Measurements from ENCODE around the gene ABCA1.
"Not testable (repeated sequence)": the region's sequence is repeated elsewhere in the genome, so short reads cannot be mapped to it uniquely, and the experiment has no call there.

The ABCA1 gene

GRCh38 chr9:104795082-104795481 lies 132.9 kb downstream of the ABCA1 start:
- no peak for DNase-seq (ENCODE audit: low spot score)

GRCh38 chr9:104794070-104794469 lies 133.9 kb downstream of the ABCA1 start:
- no peak for DNase-seq (ENCODE audit: low spot score)

GRCh38 chr9:104788251-104788650 lies 139.7 kb downstream of the ABCA1 start:
- no peak for DNase-seq (ENCODE audit: low spot score)

GRCh38 chr9:104787306-104788015 lies 140.5 kb downstream of the ABCA1 start:
- DNase-seq (ENCODE audit: low spot score) = no peak

GRCh38 chr9:104786293-104786692 lies 141.7 kb downstream of the ABCA1 start:
- DNase-seq (ENCODE audit: low spot score) = no peak

- DNase-seq (ENCODE audit: low spot score) = no peak
Measured at GRCh38 chr9:104784098-104784497, 143.9 kb downstream of the ABCA1 start.

GRCh38 chr9:104783588-104783987 lies 144.4 kb downstream of the ABCA1 start:
- DNase-seq (ENCODE audit: low spot score) = no peak

- DNase-seq (ENCODE audit: low spot score) = peak; percentile 12
Measured at GRCh38 chr9:104780796-104781395, 147.1 kb downstream of the ABCA1 start.

GRCh38 chr9:104779946-104780535 lies 147.9 kb downstream of the ABCA1 start:
- no peak for DNase-seq (ENCODE audit: low spot score)

DNA sequence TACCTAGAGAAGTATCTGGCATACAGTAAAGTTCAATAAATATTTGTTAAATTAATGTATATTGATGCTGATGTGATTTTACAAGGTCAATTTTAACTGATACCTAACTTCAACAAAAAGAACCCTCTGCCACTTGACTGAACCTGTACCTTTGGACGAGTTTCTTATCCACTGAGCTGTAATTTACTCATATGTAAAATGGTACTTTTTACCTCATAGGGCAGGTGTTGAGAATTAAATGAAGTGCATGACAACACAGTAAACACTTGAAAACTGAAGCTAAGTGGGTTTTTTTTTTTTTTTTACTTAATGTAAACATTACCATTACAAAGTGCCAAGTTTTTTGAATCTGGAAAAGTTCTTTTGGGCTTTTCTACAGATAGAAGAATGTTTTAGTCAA lies 148.6 kb downstream of the ABCA1 start:
- DNase-seq (ENCODE audit: low spot score) = no peak

GRCh38 chr9:104778802-104779201 lies 149.2 kb downstream of the ABCA1 start:
- DNase-seq (ENCODE audit: low spot score) = no peak

DNA sequence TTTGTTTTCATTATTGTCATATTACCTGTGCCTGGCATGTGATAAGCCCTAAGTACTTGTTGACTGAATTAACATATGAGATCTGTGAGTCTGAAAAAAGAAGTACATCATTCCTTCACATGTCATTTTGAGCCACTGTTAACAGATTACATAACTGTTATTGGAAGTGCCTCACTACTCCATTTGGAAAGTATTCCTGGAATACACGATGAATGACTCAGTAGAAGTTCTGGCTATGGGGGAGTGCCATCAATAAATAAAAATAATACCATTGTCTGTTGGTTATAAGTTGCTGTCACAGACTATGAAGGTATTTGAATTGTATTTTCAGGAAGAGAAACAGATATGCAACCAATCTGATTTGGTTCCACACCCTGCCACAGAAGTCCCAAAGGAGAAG lies 151.2 kb downstream of the ABCA1 start:
- DNase-seq (ENCODE audit: low spot score) = no peak

DNA sequence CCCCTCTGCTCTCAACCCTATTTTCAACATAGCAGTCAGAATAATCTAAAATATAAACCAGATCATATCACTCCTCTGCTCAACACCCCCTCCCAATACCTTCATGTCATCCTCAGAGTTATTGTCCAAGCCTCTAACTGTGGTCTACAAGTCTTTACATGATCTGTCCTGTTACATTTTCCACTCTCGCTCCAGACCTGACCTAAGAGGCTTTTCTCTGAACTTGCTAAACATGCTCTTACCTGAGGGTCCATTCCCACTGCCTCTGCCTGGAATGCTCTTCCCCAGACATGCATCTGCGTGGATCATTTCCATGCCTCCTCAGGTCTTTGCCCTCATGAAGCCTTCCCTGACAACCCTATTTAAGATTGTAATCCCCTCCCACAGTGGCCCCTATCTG lies 152.0 kb downstream of the ABCA1 start:
- DNase-seq (ENCODE audit: low spot score) = no peak

GRCh38 chr9:104775574-104775936 lies 152.4 kb downstream of the ABCA1 start:
- no peak for DNase-seq (ENCODE audit: low spot score)

DNA sequence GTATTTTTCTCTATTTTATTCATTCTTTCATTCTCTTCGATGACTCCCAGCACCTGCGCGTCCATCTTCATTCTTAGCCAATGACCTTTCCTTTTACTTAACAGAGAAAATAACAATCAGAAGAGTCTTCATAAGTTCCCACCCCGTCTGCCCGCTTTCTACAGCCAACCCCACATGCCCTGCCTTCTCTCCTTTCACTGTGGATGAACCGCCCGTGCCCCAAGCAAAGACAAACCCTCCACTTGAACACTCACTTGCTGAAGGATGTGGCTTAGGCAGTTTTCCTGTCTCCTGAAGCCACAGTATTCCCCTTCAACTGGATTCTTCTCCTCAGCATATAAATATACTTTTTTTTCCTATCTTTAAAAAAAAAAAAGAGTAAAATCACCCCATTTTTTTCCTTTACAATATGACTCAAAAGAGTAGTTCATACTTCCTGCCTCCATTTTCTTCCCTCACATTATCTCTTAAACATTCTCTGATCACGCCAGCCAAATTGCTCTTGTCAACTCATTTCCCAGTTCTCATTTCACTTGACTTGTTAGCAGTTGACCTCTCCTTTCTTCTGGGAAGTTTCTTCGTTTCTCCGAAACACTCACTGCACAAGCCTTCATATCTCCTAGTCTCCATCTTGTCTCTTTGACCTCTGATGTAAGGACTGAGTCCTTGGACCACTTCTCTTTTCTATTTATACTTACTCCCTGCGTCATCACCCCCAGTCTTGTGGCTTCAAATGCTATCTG lies 153.0 kb downstream of the ABCA1 start:
- no peak for DNase-seq (ENCODE audit: low spot score)

DNA sequence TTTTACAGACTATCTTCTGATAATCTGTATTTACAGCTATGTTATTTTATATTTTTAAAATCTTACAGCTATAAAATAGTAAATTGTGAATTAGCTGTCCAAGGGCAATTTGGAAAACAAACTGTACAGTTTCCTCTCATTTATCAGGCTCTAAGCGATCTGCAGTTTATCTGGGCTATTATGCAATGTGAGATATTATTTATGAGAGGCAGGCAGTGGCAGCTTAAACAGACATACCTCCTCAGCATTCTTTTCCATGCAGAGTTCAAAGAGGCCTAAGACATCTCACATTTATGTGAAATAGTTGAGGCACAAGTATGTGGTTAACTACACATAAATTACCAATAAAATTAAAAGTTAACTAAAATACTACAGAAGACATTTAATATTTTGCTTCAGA lies 153.8 kb downstream of the ABCA1 start:
- DNase-seq (ENCODE audit: low spot score) = no peak

GRCh38 chr9:104772714-104773510 lies 155.0 kb downstream of the ABCA1 start:
- no peak for DNase-seq (ENCODE audit: low spot score)

DNA sequence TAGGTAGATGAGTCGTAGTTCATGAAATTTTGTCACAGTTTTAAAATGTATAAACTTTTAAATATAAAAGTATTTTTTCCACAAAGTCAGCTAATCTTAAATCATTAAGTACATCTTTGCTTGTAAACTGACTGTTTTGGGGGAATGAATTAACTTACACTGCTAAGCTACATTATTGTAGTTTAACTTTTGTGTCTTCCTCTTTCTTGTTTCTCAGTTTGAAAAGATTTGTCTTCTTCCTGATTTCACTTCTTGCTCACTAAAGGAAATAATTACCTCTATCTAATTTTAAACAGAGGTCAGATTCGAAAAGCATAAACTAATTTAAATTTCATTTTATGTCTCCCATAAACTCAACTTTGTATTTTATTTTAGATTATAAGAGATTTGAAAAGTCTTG lies 158.3 kb downstream of the ABCA1 start:
- DNase-seq (ENCODE audit: low spot score) = no peak

DNA sequence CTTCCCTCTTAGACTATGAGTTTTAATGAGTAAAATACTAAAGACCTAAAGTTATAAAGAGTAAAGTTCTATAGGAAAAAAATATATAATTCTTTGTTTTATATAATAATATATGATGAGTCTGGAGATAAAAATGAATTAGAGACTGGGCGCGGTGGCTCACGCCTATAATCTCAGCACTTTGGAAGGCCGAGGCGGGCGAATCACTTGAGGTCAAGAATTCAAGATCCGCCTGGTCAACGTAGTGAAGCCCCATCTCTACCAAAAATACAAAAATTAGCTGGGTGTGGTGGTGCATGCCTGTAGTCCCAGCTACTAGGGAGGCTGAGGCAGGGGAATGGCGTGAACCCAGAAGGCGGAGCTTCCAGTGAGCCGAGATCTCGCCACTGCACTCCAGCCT lies 158.9 kb downstream of the ABCA1 start:
- DNase-seq (ENCODE audit: low spot score) = not testable (repeated sequence)

GRCh38 chr9:104767507-104767906 lies 160.4 kb downstream of the ABCA1 start:
- DNase-seq (ENCODE audit: low spot score) = no peak

DNA sequence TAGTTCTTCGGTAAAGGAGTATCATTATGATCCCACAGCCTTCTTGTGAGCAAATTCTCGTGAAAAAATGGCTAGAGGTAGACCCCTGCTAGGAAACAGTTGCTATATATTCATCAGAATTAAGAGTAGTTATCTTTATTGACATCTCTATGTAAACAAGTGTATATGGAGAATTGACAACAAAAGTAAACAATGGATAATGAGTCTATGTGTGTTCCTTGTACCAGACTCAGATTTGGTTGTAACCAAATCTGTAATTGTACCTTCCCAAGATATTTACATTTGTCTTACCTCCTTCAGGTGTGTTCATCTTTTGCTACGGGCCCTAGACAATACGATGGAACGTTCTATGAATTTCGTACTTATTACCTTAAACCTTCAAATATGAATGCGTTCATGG lies 161.9 kb downstream of the ABCA1 start:
- DNase-seq (ENCODE audit: low spot score) = no peak

DNA sequence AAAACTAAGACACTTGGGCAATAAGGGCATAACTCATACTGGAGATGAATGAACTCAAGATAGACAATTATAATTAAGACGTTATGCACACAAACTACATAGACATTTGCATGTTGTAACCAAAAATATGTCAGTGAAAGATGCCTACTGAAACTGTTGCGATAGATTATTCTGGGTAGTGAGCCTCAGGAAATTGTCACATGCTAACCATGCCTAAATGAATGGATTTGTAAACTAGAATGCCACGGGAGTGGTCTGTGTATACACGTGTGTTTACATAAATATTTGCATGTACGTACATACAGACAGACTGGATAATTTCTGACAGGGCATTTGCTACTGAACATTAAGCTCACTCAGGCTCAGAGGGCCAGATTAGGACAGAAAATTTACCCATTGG lies 162.8 kb downstream of the ABCA1 start:
- no peak for DNase-seq (ENCODE audit: low spot score)
